ENCODE measurements around the gene RSRP1. TPM values are rescaled to one million over a fixed set of nuclear protein-coding genes. Genes with fewer than 3 reads are reported as not detected.
A peak's percentile ranks its signal among the peaks of the same experiment; 100 is the strongest.

RSRP1 gene
- total RNA-seq, 1 experiment from 2014 or later: 65.3 TPM

DNA sequence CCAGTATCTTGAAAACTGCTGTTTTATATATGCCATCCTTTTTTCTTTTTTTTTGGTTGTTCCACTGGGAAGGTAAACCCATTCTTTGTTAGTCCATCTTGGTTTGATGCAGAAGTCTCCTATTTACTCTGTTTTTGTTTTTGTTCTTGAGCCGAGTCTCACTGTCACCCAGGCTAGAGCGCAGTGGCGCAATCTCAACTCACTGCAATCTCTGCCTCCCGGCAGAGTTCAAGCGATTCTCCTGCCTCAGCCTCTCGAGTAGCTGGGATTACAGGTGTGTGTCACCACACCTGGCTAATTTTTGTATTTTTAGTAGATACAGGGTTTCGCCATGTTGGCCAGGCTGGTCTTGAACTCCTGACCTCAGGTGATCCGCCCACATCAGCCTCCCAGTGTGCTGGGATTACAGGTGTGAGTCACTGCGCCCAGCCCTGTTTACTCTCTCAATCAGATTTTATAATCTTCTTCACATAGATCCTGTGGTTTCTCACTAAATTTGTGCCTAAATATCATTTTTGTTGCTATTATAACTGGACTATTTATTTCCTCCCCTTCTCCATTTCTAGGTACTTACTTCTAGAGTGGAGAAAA lies 27.5 kb downstream of the RSRP1 start:
- DNase-seq (ENCODE audit: low read depth): no peak

DNA sequence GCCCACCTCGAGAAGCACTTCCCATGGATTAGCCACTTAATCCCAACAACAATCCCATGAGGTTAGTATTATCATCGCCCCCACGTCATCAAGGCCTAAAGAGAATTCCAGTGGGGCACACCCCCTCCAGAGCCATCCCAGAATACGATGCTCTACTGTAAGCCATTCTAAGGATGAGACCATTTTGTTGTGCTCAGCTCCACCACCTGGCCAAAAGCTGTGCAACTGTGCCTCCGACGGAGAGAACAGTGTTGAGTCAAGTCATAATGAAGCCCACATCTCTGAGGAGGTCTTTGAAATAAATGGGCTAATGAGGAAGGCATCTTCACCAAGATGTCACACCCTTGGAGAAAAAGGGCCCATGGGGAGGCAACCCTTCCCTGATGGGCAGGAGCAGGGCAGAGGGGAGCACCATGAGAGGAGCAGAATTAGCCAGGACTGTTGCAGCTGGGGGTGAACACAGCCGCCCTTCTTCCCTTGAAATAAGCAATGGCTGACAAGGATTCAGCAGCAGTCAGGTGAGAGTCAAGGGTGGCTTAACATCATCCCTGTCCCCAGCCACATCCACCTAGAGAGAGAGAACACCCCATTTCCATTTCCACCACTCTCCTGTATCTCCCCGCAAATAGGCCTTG lies 29.5 kb downstream of the RSRP1 start:
- DNase-seq (ENCODE audit: low read depth): no peak

DNA sequence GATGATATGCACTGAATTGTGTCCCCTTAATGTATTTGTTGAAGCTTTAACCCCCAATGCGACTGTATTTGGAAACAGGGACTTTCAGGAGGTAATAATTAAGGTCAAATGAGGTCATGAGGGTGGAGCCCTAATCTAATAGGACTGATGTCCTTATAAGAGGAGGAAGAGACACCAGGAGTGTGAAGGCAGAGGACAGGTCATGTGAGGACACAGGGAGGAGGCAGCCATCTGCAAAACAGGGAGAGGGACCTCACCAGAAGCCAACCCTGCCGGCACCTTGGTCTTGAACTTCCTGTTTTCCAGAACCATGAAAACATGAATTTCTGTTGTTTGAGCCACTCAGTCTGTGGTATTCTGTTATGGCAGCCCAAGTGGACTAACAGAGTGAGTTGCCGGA lies 30.2 kb downstream of the RSRP1 start:
- DNase-seq (ENCODE audit: low read depth): no peak

DNA sequence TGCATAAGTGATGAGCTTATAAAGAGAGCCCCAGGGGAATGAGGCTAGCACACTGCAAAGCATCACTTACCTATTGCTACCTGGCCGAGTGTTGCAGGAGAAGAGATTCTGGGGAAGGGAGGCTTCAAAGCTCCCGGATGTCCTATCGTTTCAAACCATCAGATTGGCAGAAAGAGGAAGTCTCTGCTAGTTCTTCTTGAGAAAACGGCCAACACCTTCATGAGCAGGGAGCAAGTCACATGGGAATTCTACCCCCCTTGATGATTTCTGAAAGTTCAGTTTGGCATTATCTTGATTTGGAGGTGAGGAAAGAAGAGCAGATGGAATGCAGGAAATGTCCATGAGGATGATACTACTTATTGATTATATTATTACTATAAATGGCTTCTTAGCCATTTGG lies 31.1 kb downstream of the RSRP1 start:
- no peak for DNase-seq (ENCODE audit: low read depth)

DNA sequence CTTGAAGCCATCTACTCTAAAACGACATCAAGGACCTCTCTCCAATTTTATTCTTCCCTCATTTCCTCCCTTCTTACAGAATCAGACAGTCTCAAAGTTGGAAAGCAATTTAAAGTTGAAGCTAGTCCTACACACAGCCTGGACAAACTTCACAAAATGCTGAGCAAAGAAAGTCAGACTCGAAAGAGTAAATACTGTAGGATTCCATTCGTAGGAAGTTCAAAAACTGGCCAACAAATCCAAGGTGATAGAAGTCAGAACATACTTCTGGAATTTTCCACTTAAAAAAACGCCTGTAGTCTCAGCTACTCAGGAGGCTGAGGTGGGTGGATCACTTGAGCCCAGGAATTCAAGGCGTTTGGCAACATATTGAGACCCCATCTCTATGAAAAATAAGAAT lies 34.5 kb downstream of the RSRP1 start:
- DNase-seq (ENCODE audit: low read depth): no peak

DNA sequence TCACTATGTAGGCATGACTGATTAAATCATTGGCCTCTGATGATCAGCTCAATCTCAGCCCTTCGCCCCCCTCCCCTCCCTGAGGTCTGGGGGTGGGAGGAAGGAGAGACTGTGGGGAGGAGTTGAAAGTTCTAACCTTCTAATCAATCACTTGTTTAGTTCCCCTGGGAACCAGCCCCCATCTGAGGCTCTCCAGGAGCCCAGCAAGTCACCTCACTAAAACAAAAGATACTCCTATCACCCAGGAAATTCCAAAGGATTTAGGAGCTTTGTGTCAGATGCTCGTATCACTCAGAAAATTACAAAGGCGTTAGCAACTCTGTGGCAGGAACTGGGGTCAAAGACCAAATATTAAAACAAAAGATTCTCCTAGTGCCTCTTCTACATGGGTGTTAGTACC lies 36.5 kb downstream of the RSRP1 start:
- peak; percentile 8 for DNase-seq (ENCODE audit: low read depth)

DNA sequence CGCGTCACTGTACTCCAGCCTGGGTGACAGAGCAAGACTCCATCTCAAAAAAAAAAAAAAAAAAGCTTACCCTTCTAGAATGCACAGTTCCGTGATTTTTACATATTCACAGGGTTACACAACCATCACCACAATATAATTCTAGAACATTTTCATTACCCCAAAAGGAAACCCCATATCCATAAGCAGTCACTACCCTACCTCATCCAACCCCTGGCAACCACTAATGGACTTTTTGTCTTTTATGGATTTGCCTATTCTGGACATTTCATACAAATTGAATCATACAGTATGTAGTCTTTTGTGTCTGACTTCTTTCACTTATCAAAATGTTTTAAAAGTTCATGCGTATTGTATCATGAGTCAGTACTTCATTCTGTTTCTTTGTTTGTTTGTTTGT lies 37.7 kb downstream of the RSRP1 start:
- no peak for DNase-seq (ENCODE audit: low read depth)

DNA sequence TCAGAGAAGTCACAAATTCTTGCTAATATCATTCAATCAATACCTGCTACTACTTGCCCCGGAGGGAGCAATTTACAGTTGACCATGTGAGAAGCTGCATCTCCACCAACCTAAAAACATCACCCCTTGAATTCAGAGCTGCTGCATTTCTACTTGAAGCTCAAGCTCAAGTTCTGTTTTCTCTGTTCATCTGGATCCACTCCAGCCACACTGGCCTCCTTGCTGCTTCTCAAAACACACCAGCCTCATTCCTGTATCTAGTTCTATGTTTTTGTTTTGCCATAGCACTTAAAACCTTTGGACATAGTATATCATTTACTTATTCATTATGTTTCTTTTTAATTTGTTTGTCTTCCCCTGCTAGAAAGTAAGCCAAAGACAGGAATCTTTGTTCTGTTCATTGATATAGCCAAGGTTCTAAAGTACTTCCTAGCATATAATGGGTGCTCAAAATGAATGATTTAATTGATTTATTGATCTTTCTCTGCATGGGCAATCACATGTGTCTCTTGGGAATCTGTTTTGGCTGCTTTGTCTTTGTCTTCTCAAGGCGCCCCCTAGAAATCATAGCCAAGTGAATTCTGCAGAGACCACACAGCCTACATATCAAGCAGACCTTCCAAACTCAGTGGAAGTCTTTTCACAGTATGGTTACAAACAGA lies 38.6 kb downstream of the RSRP1 start:
- no peak for DNase-seq (ENCODE audit: low read depth)

DNA sequence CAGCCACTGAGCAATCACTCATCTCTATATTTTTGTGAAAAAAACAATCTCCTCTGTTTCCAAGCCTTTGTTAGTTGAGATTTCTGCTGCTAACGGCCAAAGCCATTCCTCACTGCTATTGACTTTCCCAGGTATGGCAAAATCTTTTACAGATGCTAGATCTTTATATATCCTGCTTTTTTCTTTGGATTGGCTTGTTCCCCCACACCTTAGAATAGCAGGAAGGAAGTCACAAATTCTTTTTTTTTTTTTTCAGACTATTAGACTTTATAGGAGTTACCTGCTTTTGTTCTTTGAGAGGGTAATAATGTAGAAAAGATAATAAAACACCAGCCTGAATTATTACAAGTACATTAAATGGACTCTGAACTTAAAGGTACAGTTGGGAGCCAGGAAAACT lies 39.2 kb downstream of the RSRP1 start:
- DNase-seq (ENCODE audit: low read depth): no peak

DNA sequence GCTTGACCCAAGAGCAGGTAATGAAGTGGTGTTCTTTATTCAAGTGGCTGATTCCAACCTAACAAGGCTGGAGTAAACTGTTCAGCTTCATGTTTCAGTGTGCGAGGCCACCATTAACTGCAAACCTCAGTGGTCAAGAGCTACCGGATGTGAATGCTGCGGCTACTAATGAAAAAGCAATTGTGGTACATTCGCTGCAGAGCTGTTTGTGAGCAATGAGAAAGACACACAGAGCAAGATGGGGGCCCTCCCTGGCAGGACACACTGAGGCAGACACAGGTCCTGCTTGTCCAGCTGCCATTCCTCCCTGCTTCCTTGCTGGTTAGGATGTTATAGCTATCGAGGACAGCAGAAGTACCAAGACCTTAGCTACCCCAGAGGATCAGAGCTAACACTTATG lies 41.1 kb downstream of the RSRP1 start:
- DNase-seq (ENCODE audit: low read depth): no peak

DNA sequence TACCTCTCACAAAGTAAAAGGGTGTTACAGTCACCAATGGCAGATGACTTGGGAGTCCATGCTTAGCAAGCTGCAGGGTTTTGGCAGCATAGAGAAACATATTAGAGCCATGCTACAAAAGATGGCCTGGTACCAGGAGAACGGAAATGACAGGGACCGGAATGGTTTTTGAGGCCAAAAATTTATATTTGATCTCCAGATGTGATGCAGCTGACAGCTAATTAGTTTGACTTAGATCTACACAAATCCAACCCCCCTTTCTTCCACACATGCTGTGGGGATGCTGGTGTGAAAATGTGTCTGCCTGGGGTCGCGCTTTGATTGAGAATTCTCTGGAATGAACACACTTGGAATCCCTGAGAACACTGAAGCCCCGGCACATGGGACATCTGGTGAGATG lies 41.5 kb downstream of the RSRP1 start:
- DNase-seq (ENCODE audit: low read depth): no peak

DNA sequence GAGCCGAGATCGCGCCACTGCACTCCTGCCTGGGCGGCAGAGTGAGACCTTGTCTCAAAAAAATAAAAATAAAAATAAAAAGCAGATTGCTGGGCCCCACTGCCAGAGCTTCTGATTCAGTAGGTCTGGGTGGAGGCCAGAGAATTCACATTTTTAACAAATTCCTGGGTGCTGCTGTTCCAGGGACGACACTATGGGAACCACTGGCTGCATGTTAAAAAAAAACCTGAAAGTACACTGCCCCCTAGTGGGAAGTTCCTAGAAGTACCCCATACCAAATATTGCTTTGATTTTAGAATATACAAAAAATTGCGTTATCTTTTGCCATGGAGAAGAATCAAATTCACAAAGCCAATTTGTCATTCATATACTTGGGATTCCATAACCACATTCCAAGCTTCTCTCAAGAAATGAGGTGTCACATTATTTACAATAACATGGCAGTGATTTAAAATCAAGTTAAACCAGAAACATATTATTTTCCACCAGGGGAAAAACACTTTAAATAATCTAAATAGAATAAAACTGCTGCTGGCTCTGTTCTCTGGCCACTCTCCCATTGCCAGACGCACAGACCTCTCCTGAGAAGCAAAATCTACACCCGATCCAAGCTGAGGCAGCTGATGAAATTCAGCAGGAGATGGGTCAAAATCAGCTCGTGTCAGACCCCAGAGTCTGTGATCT lies 42.3 kb downstream of the RSRP1 start:
- DNase-seq (ENCODE audit: low read depth): peak; percentile 44

DNA sequence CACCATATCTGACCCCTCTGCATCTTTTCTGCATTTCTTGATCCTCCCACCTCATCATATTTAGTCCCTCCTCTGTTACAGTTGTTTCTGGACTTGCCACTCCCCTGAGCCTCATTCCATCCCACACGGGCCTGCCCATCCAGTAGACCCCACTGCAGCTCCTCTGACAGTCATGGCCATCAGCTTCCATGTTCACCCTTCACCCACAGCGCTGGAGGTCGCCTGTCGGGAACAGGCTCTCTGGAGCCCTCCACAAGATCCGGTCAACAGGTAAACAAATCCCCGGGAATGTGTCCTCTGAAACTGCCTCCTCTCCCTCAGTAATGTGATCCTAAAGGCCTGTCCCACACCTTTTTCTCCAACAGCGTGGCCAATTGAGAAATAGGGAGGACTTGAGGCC lies 46.2 kb downstream of the RSRP1 start:
- no peak for DNase-seq (ENCODE audit: low read depth)

DNA sequence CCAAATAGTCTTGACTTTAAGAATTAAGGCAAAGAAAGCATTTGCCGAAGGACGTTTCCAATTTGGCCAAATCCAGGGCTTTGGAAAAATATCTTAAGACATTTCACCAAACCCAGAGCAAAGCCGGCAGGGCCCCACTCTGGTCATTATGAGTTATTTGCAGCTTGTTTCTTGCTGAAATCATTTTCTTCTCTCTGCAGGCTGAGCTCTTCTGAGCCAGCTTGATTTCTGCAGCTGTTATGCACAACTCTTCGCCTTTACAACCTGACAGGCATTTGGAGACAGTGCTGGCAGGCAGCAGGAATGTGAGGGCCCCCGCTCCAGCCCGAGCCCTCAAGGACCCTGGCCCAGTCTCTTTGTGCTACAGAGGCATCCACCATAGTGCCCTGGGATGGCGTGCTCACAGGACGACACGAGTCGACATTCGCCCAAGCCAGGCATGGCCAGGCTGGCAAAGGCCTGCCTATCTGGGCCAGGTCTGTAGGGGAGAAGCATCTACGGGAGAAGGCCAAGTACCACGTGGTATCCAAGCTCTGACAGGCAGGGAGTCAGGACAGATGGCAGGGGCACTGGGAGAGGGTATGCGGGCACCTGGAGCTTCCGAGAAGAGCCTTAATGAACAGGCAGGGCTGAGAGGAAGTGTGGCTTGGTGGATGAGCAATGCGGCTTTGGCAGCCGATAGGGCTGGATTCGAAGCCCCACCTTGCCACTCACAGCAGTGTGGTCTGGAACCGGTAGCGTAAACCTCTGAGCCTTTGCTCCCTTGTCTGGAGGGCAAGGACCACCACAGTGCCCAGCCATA lies 47.2 kb downstream of the RSRP1 start:
- no peak for DNase-seq (ENCODE audit: low read depth)

DNA sequence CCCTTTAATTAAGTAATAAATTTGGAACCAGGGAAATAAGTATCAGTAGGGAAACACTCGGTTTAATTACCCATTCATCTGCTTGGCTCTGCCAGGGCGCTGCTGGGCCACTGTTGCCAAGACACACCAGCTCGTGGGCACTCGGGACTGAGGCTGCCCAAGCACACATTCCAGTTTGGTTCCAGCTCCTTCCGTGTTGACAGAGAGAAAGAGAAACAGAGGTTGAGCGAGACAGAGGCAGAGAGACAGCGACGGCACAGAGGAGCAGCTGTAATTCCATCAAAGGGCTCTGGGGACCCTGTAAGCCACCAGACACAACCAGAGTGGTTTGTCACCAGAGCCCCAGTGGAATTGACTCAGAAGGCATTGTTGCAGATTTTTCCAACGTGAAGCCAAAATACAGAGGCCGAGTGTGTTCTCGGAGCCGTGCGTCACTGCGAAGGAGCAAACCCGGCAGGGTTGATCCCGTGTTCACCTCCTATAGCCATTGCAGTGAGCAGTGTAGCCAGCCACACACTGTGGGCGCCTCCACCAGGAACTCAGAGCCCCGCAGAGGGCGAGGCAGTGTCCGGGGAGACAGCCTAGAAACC lies 48.5 kb downstream of the RSRP1 start:
- DNase-seq (ENCODE audit: low read depth): peak; percentile 58

DNA sequence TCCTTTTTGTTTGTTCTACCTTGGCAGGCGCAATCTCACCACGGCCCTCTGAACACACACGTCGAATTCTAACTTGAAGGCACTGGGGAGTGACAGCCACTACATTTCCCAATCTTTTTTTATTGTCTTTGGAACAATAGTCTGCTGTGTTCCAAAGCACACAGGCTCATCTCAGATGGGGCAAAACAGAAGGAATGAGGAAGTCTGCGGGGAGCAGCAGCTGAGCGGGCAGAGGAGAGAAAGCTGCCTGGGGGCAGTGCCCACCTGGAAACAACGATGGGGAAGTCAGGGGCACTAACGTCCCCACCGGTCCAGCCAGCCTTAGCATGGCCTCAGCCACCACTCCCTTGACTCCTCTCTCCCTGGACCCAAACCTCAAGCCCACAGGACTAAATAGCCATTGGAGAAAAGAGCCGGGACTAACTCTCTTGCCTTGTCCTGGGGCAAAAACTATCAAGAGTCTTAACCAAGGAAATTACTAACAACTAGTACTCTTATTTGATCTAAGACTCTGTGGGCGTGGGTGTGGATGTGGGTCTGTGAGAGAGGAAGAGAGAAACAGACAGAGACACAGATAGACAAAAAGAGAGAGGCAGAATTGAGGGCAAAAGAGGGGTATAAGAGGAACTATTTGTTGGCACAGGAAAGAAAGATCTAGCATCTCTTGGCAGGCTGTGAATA lies 49.1 kb downstream of the RSRP1 start:
- DNase-seq (ENCODE audit: low read depth): no peak

DNA sequence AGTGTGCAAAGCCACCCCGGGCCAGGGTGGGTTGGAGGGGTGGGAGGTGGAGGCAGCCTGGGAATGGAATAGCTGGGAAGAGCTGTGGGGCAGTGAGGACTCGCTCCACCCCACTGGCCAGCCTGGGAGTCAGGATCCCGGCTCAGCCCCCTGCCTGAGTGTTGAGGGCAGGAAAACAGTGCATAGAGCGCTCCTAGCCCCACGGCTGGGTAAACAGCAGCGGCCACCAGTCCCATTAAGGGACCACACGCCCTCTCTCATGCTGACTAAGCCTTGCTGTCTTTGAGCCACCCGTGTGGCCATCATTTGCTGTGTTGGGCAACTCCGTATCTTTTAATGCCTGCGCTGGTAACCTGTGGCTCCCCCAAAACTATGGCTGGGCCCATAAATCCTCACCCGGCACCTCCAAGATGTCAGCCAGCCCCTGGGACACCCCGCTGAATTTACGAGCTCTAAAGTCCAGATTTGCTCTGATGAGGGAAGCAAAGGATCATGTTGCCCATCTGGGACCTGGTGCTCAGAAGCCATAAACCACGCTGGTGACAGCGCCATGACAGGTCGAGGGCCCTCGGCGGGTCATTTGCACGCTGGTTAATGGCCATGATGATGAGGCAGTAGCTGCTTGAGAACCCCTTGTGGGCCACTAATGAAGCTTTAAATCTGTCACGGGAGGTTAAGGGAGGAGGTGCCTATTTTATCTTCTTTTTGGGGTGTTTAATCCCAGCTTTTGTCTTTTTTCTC lies 49.8 kb downstream of the RSRP1 start:
- DNase-seq (ENCODE audit: low read depth): no peak

DNA sequence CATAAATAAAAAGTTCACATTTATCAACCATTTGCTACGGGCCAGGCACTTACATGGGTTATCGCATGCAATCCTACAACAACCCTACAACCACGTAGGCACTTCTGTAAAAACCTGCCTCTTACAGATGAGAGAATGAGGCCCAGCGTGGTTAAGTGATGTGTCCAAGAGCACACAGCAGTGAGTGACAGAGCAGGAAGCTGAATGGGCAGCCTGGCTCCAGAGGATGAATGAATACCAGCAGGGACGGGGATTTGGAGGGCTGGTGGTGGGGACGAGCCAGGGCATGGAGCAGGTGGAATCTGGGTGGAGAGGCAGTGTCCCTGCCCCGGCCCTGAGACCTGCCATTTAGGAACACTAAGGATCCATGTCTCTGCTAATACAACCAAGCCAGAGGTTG lies 50.4 kb downstream of the RSRP1 start:
- DNase-seq (ENCODE audit: low read depth): no peak

DNA sequence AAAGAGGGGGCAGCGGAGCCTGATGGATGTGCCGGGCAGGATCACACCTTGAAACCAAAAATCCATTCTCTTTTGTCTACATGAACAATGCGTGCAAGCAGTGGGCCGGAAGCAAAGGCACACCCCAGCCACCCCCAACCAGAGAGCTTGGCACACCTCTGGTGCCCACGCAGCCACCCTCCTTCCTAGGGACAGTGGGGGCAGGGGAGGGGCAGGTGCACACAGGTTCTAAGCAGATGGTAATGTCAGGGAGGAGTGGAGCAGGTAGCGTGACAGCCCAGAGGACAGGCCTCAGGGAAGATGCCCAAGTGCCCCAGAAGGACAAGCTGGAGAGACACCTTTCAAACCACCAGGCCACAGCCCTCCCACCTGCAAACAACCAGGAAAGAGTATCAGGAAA lies 51.4 kb downstream of the RSRP1 start:
- DNase-seq (ENCODE audit: low read depth): no peak

DNA sequence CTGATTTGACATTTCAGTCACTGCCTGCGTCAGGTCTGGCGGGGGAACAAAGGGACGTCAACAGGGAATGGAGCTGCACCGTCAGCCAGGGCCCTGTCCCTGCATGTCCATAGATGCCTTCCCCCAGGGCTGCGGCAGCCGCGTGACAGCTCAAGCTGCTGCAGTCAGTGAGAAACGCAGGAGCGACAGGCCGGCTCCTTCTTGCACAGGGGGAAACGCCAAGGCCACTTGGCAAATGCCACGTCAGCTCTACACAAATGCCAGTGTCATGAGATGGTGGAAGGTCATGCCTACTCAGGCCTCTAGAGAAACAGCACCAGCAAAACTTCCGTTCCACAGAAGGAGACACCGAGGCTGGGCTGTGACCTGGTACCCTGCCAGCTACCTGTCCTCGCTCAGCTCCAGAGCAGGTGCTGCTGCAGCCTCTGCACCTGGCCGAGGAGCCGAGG lies 52.7 kb downstream of the RSRP1 start:
- DNase-seq (ENCODE audit: low read depth): no peak

All from LHCN-M2 (cell line).